Mucosa of descending colon (tissue), 3 donors: ENCODE measurements around the gene DOCK9. TPM values are rescaled to one million over a fixed set of nuclear protein-coding genes. Genes with fewer than 3 reads are reported as not detected.

Experiments used
- ATAC-seq: fragments of 200-7000 bp; cut with Tn5 transposase; one replicate; pipeline ENCODE4 v1.9.1; 2020; ENCODE audit warnings: mild to moderate bottlenecking, moderate library complexity
- DNase-seq, 3 donors: peaks; one replicate each; pipeline ENCODE4 v3.0.0-alpha.2; 2020
- H3K36me3 ChIP-seq: fragments of 200-600 bp; one replicate; pipeline ENCODE4 v1.8.0; 2021; ENCODE audit warnings: low read depth, mild to moderate bottlenecking
- H3K4me1 ChIP-seq: fragments of 200-600 bp; one replicate; pipeline ENCODE4 v1.8.0; 2021; ENCODE audit warnings: low read depth, mild to moderate bottlenecking
- H3K4me3 ChIP-seq: fragments of 200-600 bp; one replicate; pipeline ENCODE4 v1.8.0; 2021; ENCODE audit warnings: mild to moderate bottlenecking
- H3K9me3 ChIP-seq: fragments of 200-600 bp; one replicate; pipeline ENCODE4 v1.8.0; 2021; ENCODE audit warnings: mild to moderate bottlenecking
- intact Hi-C, 2 donors: fragments of 100-400 bp; cut with DNase I in 1 of 2; cut with micrococcal nuclease in 1 of 2; formaldehyde crosslinking; loops; one replicate each; pipeline versions ENCODE4 v1.11.0 to v1.11.1; 2022; cut with DNase I, micrococcal nuclease
- total RNA-seq, 3 donors: library from RNA; stranded (reverse); fragmentation: NEBNext Ultra II Directional in 2 of 3; extraction: Animal tissue kit (Norgen Biotek cat#: 25700) in 2 of 3; gene quantifications; one replicate each; pipeline versions ENCODE4 v1.2.1 to v1.2.4, GENCODE V29; 2021 to 2023
- TF ChIP-seq, protein P1 (sequence below): fragments of 200-600 bp; IDR thresholded peaks from one replicate; pipeline ENCODE4 v1.8.0; 2022; ENCODE audit warnings: antibody characterized with exemption, mild to moderate bottlenecking
- donor health status: DM: no; HTN: no; CAD: no; lungs with moderate emphysema.
- donor health status: DM: no; HTN: no; CAD: no.
- donor health status: DM: no; HTN: yes; CAD: no.

DOCK9 gene
- total RNA-seq, 3 donors from 2014 or later, result 52.0 to 136 (median 54.4) TPM

DNA sequence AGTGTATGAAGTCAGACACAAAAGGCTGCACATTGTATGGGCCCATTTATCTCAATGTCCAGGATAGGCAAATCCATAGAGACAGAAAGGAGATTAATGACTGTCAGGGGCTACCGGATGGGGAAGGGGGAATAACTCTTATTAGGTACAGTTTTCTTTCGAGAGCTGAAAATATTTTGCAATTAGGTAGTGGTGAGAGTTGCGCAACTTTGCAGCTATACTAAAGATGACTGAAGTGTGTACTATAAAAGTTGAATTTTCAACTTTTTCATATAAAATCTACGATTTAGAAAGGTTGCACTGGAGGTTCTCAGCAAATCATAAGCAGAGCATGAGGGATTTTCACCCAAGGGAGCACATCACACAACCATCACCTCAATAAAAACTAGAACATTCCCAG, 209.3 kb downstream of the DOCK9 start:
- TF ChIP-seq, protein P1, sequence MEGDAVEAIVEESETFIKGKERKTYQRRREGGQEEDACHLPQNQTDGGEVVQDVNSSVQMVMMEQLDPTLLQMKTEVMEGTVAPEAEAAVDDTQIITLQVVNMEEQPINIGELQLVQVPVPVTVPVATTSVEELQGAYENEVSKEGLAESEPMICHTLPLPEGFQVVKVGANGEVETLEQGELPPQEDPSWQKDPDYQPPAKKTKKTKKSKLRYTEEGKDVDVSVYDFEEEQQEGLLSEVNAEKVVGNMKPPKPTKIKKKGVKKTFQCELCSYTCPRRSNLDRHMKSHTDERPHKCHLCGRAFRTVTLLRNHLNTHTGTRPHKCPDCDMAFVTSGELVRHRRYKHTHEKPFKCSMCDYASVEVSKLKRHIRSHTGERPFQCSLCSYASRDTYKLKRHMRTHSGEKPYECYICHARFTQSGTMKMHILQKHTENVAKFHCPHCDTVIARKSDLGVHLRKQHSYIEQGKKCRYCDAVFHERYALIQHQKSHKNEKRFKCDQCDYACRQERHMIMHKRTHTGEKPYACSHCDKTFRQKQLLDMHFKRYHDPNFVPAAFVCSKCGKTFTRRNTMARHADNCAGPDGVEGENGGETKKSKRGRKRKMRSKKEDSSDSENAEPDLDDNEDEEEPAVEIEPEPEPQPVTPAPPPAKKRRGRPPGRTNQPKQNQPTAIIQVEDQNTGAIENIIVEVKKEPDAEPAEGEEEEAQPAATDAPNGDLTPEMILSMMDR, result no peak

DNA sequence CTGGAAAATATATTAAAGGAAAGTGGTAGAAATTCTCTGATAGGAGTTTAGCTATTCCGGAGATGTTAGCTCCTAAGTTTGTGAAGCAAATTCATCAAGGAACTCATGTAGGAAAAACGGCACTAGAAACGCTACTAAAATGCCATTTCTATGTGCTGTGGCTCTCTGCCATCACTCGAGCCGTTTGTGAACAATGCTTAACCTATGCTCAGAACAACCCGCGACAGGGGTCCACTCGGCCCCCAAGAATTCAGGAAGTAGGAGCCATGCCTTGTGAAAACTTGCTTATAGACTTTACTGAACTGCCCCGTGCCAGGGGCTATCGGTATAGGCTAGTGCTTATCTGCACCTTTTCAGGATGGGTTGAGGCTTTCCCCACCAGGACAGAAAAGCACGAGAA, 211.2 kb downstream of the DOCK9 start:
- intact Hi-C loops, result no loop called here
- Histone ChIP-seq H3K4me1 (peaks cover 13% of the 10 kb centered on the region), H3K4me3 (no peak overlapping the region), H3K36me3 (no peaks in the 10 kb centered on the region), H3K9me3 (peaks cover 4% of the 10 kb centered on the region)
- TF ChIP-seq, protein P1, result no peak
- DNase-seq (no peak), ATAC-seq (peak; percentile 36)

More for the DNA sequence above, 209.3 kb downstream of the DOCK9 start:
- Histone ChIP-seq H3K9me3 (peaks cover 4% of the 10 kb centered on the region), H3K36me3 (no peaks in the 10 kb centered on the region), H3K4me3 (no peak overlapping the region), H3K4me1 (peaks cover 13% of the 10 kb centered on the region)
- DNase-seq (no peak), ATAC-seq (no peak)
- intact Hi-C loops, result no loop called here

DNA sequence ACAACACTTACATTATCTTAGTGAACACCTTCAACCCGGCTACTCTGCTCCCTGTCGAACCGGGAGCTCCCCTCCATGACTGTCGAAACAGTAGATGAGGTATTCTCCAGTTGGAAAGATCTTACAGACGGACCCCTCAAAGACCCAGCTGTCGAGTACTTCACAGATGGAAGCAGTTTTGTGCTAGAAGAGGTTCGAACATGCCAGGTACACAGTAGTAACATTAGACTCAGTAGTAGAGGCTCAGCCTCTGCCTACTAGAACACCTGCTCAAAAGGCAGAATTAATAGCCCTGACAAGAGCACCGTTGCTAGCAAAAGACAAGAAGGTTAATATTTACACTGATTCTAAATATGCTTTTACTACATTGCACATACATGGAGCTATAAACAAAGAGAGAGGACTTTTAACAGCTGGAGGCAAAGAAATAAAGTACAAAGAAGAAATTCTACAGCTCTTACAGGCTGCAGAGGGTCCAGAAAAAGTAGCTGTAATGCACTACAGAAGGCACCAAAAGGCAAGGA, 211.8 kb downstream of the DOCK9 start:
- TF ChIP-seq, protein P1, result no peak
- H3K4me3 ChIP-seq, result no peak overlapping the region
- H3K36me3 ChIP-seq, result no peaks in the 10 kb centered on the region
- peaks cover 4% of the 10 kb centered on the region for H3K9me3 ChIP-seq
- DNase-seq, result no peak
- H3K4me1 ChIP-seq, result peaks cover 13% of the 10 kb centered on the region
- peak; percentile 22 for ATAC-seq
- intact Hi-C loops, result no loop called here

DNA sequence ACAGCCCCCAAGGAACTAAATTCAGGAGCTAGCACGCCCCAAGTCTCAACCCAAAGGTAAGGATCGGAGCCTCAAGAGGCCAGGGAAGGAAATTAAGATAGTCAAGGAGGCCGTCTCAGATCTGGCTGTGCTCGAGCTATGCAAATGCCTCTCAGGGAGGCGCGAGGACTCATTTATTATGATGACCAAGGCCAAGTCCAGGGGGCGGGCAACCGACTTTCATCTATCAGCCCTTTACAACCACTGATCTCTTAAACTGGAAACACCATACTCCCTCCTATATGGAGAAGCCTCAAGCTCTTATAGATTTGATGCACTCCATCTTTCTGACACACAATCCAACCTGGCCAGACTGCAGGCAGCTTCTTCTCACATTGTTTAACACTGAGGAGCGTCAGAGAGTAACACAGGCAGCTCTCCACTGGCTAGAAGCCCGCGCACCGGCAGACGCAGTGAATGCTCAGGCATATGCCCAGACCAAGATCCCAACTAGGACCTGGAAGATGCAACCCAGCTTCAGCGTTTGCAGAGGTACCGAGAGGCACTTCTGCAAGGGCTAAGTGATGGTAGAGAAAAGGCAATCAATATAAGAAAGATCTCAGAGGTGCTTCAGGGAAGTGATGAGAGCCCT, 215.8 kb downstream of the DOCK9 start:
- H3K4me1 ChIP-seq, result peaks cover 13% of the 10 kb centered on the region
- H3K4me3 ChIP-seq, result no peak overlapping the region
- intact Hi-C loops, result no loop called here
- ATAC-seq (peak; percentile 50), DNase-seq (no peak)
- H3K36me3 ChIP-seq, result no peaks in the 10 kb centered on the region
- H3K9me3 ChIP-seq, result no peaks in the 10 kb centered on the region
- TF ChIP-seq, protein P1, result no peak

DNA sequence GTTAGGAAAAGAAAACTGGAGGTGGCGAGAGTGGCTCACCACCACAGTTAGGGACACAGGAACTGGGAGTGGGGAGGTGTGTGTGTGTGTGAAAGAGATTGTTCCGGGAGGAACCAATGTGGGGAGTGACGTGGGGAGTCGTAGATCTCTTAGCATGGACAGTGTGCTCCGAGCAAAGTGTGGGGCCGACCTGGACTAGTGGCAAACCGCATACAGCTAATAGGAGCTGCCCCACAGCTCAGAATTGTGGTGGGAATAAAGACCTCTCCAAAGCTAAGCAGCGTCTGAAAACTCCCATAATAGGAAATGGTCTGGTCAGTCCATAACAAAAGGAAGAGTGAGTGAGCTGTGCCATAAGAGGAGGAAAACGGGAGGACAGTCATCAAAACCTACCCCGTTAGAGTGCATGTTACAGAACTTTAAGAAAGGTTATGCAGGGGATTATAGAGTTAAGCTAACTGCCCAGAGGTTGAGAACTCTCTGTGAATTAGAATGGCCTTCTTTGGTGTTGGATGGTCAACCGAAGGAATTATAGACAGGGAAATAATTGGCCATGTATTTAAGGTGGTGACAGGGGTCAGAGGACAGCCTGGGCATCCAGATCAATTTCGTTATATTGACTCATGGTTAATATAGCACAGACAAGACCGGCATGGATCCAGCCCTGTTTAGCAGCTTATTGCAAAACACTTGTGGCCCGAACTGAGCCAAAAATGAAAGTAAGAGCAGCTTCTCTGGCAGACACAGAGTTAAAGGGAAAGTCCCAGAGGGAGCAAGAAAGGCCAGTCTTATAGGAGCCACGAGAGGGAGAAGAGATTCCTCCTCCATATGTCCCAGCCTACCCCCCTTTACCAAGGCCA, 216.5 kb downstream of the DOCK9 start:
- H3K36me3 ChIP-seq, result no peaks in the 10 kb centered on the region
- DNase-seq, result no peak
- intact Hi-C loops, result no loop called here
- no peak overlapping the region for H3K4me3 ChIP-seq
- no peaks in the 10 kb centered on the region for H3K9me3 ChIP-seq
- TF ChIP-seq, protein P1, result no peak
- ATAC-seq, result peak; percentile 87
- peaks cover 9% of the 10 kb centered on the region for H3K4me1 ChIP-seq
